DMS153 treated with DMSO at 0.1 percent for 48 hours (cell line): ENCODE results near the gene PADI6.
"Not testable (repeated sequence)": the region's sequence is repeated elsewhere in the genome, so short reads cannot be mapped to it uniquely, and the experiment has no call there.

Experiments used
- DNase-seq: peaks from one replicate; lab custom pipeline; 2025; ENCODE audit not compliant: unreplicated experiment; lab: John Stamatoyannopoulos, UW

PADI6 gene

GRCh38 chr1:17371896-17372295 lies at the start of gene PADI6:
Gene PADI6, plus strand, starts transcription at chr1:17372196. Its CDS starts 50 bp downstream, at chr1:17372246.
- no peak for DNase-seq

GRCh38 chr1:17328855-17329254 lies 43.1 kb upstream of the PADI6 start:
- no peak for DNase-seq

GRCh38 chr1:17329610-17330009 lies 42.4 kb upstream of the PADI6 start:
- no peak for DNase-seq

GRCh38 chr1:17330856-17331255 lies 41.1 kb upstream of the PADI6 start:
- no peak for DNase-seq

GRCh38 chr1:17333081-17333480 lies 38.9 kb upstream of the PADI6 start:
- DNase-seq, result no peak

GRCh38 chr1:17335821-17336710 lies 35.9 kb upstream of the PADI6 start:
- peak; percentile 2 for DNase-seq

GRCh38 chr1:17338706-17339493 lies 33.1 kb upstream of the PADI6 start:
- DNase-seq, result no peak

GRCh38 chr1:17339521-17339920 lies 32.5 kb upstream of the PADI6 start:
- DNase-seq, result no peak

- DNase-seq, result no peak
Measured at GRCh38 chr1:17340358-17340757, 31.6 kb upstream of the PADI6 start.

GRCh38 chr1:17342014-17342441 lies 30.0 kb upstream of the PADI6 start:
- no peak for DNase-seq

- not testable (repeated sequence) for DNase-seq
Measured at GRCh38 chr1:17345506-17345905, 26.5 kb upstream of the PADI6 start.

- DNase-seq, result no peak
Measured at GRCh38 chr1:17346046-17346789, 25.8 kb upstream of the PADI6 start.

- no peak for DNase-seq
Measured at GRCh38 chr1:17347769-17348592, 24.0 kb upstream of the PADI6 start.

GRCh38 chr1:17348593-17349234 lies 23.3 kb upstream of the PADI6 start:
- DNase-seq, result no peak

GRCh38 chr1:17350083-17350482 lies 21.9 kb upstream of the PADI6 start:
- DNase-seq, result no peak

GRCh38 chr1:17350928-17351446 lies 21.0 kb upstream of the PADI6 start:
- DNase-seq, result no peak

- DNase-seq, result no peak
Measured at GRCh38 chr1:17351598-17352324, 20.2 kb upstream of the PADI6 start.

GRCh38 chr1:17352419-17352909 lies 19.5 kb upstream of the PADI6 start:
- no peak for DNase-seq

GRCh38 chr1:17355898-17356297 lies 16.1 kb upstream of the PADI6 start:
- DNase-seq, result no peak
